Measurements from ENCODE around the gene ZNF577.
"Not testable (repeated sequence)": the region's sequence is repeated elsewhere in the genome, so short reads cannot be mapped to it uniquely, and the experiment has no call there.

ZNF577 gene

GRCh38 chr19:51919606-51920005, 31.9 kb upstream of the ZNF577 start:
- H3K4me3 ChIP-seq (ENCODE audit: low read depth, low read length): no peak overlapping the region
- TF ChIP-seq CTCF (IDR thresholded peaks at IDR 0.05; ENCODE audit: borderline replicate concordance, insufficient read depth, low read depth, low read length): no peak

GRCh38 chr19:51916167-51916566, 28.4 kb upstream of the ZNF577 start:
- no peak overlapping the region for H3K4me3 ChIP-seq (ENCODE audit: low read depth, low read length)
- no peak for TF ChIP-seq CTCF (IDR thresholded peaks at IDR 0.05; ENCODE audit: borderline replicate concordance, insufficient read depth, low read depth, low read length)

- no peak overlapping the region for H3K4me3 ChIP-seq (ENCODE audit: low read depth, low read length)
- TF ChIP-seq CTCF (IDR thresholded peaks at IDR 0.05; ENCODE audit: borderline replicate concordance, insufficient read depth, low read depth, low read length): no peak
Observed at GRCh38 chr19:51915324-51915867, 27.6 kb upstream of the ZNF577 start.

- H3K4me3 ChIP-seq (ENCODE audit: low read depth, low read length): not testable (repeated sequence)
Observed at GRCh38 chr19:51907981-51908380, 20.2 kb upstream of the ZNF577 start.

- not testable (repeated sequence) for H3K4me3 ChIP-seq (ENCODE audit: low read depth, low read length)
Observed at GRCh38 chr19:51906108-51906507, 18.4 kb upstream of the ZNF577 start.

GRCh38 chr19:51905639-51906038, 17.9 kb upstream of the ZNF577 start:
- not testable (repeated sequence) for H3K4me3 ChIP-seq (ENCODE audit: low read depth, low read length)

- no peak for TF ChIP-seq CTCF (IDR thresholded peaks at IDR 0.05; ENCODE audit: borderline replicate concordance, insufficient read depth, low read depth, low read length)
- H3K4me3 ChIP-seq (ENCODE audit: low read depth, low read length): no peak overlapping the region
Observed at GRCh38 chr19:51905206-51905605, 17.5 kb upstream of the ZNF577 start.

GRCh38 chr19:51904331-51905165, 16.8 kb upstream of the ZNF577 start, which contains the start of gene ZNF649:
Gene ZNF649, minus strand, starts transcription at chr19:51905017. Its CDS starts 4,910 bp downstream, at chr19:51900107.
- no peak for TF ChIP-seq CTCF (IDR thresholded peaks at IDR 0.05; ENCODE audit: borderline replicate concordance, insufficient read depth, low read depth, low read length)
- peak within 1 kb of the TSS; percentile 88 for H3K4me3 ChIP-seq (ENCODE audit: low read depth, low read length)
